Measurements from ENCODE around the gene UHRF1. TPM values are rescaled to one million over a fixed set of nuclear protein-coding genes. Genes with fewer than 3 reads are reported as not detected.
A peak's percentile ranks its signal among the peaks of the same experiment; 100 is the strongest.
"Not testable (repeated sequence)": the region's sequence is repeated elsewhere in the genome, so short reads cannot be mapped to it uniquely, and the experiment has no call there.

Gene UHRF1
- polyA plus RNA-seq, 1 donor = 30.7 TPM

DNA sequence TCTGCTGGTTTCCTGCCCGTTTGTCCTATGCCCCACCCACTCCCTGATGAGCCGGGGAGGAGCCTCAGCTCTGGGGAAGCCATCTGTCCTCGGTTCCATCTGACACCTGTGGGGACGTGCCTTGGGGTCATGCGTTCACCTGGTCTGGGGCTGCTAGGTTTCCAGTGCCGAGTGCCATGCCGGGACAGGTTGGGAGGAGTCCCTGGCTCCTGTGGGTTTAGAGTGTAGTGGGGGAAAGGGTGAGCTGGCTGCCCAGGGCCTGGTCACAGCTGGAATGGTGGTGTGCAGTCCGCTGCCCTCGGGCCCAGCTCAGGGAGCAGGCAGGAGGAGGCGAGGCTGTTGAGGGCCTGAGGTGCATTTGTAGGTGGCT, 62.1 kb downstream of the UHRF1 start:
- DNase-seq (ENCODE audit: low read depth) = no peak

DNA sequence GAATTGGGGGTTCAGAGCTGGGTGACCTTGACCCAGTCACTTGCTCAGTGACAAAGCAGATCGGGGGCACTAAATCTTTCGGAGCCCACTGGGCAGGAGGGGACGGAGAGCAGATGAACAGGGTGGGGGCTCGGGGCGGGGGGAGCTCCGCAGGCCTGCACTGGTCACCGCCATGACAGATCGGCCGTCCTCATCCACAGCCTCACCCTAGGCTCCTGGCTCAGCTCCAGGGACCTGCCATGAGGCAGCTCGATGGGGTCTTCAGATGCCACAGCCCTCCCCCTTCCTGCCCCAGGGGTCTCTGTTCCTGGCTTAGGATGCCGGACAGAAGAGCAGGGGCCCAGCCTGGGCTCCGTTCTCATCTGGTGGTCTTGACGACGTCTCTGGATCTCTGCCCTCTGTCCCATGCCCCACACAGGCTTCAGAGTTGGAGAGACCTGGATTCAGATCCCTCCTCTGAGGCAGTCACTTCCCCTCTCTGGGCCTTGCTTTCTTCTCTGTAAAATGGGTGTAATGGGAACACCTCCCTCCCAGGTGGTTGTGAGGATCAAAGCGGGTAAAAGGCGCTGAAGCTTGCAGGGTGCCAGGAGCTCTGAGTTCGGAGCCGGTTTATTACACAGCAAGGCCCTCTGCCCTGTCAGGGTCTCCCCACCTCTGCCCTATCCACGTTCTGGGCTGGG, 62.7 kb downstream of the UHRF1 start:
- no peak for DNase-seq (ENCODE audit: low read depth)

DNA sequence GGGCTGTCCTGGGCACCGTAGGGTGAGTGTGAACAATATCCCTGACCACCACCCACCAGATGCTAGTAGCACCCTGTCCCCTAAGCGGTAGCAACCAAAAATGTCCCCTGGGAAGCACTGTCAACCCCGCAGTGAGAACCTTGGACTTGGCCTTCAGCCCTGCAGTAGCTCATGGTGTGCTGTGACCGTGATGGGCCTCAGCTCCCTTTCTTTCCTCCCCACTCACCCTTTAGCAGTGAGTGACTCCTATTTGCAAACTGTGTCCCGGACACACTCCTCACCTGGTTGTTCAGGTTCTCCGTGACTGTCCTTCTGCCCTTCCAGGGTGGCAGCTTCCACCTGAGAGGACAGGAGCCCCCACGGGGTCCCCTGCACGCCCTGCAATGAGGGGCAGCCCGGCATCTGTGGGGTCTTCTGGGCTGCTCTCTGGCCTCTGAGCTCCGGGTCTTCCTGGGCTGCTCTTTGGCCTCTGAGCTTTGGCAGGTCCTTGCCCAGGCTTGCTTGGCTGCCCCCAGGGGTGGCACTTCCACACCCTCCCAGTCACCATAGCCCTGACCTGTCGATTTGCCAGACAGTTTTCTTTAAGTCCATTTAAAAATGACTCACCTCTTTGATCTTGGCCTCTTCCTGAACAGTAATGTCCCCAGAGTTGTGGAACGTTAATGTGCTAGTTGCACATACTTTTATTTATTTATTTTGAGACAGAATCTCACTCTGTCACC, 63.4 kb downstream of the UHRF1 start:
- DNase-seq (ENCODE audit: low read depth) = no peak

DNA sequence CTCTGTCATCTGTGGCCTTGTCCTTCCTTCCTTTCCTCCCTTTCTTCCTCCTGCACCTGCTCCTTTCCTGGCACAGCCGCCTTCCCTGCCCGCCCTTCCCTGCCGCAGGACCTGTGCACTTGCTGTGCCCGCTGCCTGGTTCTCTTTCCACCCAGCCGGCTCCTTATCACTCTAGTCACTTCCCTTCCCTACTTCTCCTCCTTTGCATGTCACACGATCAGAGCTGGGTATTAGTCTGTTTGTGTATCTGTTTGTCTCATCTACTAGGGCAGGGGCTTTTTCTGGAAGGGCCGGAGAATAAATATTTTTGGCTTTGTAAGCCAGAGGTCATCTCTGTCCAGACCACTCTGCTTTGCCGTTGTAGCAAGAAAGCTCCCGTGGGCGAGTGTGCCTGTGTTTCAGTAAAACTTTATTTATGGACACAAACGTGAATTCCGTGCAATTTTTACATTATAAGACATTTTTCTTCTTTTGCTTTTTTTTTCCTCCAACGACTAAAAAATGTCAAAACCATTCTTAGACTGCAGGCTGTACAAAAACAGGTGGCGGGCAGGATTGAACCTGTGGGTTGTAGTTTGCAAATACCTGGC, 65.7 kb downstream of the UHRF1 start:
- DNase-seq (ENCODE audit: low read depth) = no peak

DNA sequence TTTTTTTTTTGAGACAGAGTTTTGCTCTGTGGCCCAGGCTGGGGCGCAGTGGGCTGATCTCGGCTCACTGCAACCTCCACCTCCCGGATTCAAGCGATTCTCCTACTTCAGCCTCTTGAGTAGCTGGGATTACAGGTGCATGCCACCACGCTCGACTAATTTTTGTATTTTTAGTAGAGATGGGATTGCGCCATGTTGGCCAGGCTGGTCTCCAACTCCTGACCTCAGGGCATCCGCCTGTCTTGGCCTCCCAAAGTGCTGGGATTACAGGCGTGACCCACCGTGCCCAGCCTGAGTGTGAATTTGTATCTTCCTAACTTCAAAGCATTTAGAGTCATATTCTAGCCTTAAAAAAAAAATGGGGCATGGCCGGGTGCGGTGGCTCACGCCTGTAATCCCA, 66.3 kb downstream of the UHRF1 start:
- DNase-seq (ENCODE audit: low read depth) = not testable (repeated sequence)

DNA sequence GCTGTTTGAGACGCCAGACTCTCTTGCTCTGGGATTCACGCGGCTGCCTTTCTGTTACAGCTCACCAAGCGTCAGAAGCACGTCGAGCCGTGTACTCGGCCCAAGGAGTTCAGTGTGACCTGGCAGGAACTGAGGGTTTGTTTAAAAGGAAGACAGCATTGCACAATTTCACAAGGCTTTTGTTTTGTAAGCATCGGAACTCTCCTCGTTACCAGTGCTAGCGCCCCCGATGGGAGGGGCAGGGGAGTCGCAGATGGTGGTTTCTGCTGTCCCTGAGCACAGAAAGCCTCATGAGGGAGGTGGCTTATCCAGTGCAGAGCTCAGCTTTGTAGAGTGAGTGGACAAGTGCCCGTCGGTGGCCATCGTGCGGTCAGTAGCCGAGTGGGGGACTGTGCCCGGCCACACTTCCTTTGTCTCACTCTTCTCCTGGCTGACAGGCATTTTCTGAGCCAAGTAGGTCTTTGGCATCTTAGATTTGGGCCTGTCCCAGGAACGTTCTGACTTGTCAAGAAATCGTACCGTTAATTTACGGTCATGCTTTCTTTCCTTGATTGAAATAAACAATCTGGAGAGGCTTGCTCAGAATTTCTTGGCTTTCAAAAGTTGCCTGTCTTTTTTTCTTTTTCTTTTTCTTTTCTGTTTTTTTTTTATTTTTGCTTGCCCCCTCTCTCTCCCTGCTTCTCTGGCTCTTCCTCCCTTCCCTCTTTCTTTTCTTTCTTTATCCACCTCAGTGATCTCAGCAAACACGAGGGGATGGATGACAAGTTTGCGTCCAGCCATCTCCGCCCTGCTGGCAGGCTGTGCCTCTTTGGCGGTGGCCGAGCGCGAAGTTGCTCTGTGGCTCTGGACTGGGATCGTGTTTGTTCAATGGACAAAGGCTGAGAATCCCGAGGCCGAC, 67.3 kb downstream of the UHRF1 start:
- DNase-seq (ENCODE audit: low read depth) = peak; percentile 56

DNA sequence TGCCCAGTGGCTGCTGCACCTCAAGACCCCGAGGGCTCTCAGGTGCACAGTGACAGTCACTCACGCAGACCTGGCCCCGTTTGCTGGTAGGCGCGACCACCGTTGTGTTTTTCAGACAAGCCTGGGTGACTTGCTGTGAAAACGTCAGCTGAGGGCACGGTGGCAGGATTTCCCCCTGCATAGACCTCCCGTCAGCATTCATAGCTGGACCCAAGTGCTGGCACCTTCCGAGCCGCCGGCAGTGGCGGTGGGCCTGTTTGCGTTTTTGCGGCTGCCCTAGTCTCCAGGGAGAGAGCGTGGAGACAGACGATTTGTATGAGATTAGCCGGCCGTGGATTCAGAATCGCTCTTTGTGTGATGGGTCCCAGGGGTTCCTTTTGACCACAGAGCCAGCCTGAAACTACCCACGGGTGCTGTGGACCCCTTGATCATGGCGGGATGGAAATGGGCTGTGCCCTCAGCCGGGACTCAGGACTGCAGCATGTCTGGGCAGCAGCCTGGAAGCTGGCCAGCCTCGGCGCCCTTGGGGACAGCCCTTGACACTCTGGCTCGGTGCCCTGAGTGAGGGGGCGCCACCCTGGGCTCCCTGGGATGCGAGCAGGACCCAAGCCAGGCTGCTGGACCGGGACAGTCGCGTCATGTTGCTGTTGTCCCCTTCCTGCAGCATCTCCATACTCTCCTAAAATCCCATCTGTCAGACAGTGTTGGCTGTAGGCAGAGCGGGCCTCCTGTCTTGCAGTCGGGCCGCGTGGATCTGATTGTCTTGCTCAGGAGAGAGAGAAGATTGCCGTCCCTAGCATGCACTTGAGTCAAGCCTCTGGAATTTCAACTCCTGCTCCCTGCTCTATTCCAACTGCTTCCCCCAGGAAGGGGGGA, 68.2 kb downstream of the UHRF1 start:
- DNase-seq (ENCODE audit: low read depth) = no peak

DNA sequence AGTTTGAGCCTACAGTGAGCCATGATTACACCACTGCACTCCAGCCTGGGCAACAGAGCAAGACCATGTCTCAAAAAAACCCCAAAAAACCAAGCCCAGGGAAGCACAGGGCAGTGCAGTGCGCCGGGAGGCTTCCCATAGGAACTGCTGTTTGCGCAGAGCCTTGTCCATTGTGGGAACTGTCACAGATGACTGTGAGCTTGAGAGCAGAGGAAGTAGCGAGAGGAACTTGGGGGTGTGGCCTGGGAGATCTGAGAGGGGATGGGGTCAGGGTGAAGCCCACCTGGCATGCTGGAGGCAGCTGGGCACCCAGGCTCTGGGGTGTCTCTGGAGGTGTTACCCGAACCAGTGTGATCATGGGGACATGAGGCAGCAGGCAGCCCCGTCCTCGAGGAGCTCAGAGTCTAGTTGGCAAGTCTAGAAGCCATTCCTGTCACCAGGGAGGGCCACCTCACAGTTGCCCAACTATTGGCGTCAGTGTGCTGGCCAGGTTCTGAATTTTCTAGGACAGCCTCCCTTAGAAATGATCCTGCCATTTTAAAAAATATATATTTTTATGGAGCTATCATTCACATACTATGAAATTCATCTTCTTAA, 70.0 kb downstream of the UHRF1 start:
- DNase-seq (ENCODE audit: low read depth) = no peak

DNA sequence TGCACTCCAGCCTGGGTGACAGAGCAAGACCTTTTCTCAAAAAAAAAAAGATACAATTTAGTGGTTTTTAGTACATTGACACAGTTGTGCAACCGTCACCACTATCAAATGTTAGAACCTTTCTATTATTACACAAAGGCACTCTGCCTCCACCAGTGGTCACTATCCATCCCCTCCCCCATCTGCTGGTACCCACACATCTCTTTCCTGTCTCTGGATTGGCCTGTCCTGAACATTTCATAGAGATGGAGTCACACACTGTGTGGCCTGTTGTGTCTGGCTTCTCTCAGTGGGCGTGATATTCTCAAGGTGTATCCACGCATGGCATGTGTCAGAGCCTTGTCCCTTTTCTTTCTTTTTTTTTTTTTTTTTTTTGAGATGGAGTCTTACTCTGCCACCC, 70.8 kb downstream of the UHRF1 start:
- DNase-seq (ENCODE audit: low read depth) = no peak

DNA sequence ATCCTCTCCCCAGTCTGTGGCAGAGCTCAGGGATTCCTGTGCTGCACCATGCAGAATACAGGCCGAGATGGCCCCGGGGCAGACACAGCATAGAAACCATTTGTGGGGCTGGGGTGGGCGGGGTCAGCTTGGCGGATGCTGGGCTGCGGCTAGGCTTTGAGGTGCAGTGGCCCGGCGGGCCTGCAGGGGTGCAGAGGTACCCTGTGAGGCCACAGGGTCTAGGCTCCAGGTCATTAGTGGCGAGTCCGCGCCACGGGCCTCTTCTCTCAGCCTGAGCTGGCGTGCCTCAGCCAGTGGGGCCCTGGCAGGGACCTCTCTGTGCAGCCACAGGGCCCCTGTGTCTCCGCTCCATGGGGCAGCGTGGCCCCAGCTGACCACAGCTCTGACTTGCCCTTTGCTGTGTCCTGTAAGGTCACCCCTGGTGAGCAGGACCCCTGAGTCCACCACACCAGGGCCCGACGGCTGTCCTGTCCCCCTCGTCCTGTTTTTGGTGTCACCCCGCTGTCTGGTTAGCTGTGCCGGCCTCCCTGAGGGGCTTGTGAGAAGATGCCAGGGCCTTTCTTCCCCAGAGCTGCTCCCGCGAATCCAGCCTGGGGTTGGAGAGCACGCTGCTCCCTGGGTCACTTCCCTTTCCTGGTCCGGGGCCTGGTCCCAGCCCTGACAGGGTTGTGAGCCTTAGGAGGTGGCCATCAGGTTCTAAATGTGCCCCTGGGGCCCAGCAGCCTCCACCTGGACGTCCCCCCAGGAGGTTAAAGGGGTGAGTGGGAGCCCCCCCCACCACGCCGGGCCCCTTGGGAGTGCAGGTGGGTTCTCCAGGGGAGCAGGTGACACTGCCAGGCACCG, 71.8 kb downstream of the UHRF1 start:
- no peak for DNase-seq (ENCODE audit: low read depth)

DNA sequence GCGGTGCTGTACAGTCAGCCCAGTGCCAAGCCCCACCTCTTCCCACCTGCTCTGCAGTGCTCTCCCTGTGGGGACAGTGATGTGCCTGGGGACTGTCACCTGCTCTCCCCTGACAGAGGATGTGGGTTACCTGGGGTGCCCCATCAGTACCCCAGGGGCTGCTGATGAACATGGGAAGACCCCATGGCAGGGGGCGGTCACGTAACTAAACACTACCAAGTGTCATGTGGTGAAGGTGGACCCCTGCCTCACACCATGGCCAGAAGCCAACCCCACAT, 72.3 kb downstream of the UHRF1 start:
- no peak for DNase-seq (ENCODE audit: low read depth)

DNA sequence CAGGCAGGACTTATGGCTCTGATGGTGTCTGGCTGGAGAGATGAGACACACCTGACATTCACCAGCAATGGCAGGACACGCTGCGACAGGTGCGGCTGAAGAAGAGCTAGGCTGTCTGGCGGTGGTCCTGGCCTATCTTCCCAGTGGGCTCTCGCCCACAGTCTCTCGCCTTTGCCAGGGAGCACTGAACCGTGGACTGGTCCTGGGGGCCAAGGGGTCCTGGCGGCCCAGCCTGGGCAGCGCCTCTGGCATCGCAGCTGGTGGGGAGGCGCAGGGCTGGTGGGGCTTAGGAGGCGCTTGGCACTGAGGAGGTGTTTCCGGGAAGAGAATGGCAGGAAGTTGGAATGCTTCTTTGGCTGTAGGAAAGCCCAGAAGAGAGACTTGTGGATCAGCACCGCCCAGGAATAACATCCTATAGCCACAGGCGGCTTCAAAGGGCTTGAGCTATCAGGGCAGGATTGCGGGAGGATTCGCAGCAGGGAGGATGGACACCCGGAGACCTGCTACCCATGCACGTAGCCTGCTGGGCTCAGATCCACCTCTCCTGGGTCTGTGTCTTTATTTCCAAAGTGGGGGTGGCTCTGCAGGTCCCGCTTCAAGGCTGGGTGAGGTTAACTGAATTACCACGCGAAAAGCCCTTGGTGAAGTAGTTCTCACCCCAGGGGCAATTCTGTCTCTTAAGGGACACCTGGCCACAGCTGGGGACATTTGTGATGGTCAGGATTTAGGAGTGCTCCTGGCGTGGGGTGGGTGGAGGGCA, 74.2 kb downstream of the UHRF1 start:
- DNase-seq (ENCODE audit: low read depth) = no peak

DNA sequence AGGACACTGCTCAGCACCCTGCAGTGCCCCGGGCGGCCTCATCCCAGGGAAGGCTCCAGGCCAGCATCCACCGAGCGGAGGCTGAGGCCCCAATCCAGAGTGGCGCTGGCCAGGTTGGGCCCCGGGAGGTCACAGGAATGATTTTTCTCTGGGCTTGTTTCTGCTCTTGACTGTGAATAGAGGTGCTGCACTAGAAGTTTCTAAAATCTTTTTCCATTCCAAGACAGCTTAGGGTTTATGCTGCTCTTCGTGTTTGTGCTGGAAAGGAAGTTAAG, 74.7 kb downstream of the UHRF1 start:
- DNase-seq (ENCODE audit: low read depth) = no peak

DNA sequence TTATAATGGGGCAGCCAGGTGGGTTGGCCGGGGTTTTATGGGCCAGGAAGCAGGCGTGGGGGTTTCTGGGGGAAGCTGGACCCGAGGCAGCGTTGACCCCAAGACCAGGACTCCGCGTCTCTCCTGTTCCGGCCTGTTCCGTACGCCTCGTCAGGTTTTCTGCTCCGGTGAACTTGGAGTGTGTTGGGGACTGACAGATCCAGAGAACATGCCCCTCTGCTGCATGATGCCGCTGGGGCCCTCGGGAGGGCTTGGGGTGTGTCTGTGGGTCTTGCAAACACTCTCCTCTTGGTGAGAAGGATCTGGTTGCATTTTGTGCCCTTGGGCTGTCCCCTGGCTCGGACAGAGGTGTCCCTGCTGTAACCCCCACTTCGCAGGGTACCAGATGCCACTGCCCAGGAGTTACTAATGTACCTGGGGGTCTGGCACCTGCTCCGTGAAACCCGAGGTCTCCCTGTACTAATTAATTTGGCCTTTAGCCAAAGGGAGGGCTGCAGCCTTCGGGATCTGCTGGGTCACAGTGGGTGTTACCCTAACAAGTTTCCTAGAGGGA, 75.2 kb downstream of the UHRF1 start:
- no peak for DNase-seq (ENCODE audit: low read depth)

DNA sequence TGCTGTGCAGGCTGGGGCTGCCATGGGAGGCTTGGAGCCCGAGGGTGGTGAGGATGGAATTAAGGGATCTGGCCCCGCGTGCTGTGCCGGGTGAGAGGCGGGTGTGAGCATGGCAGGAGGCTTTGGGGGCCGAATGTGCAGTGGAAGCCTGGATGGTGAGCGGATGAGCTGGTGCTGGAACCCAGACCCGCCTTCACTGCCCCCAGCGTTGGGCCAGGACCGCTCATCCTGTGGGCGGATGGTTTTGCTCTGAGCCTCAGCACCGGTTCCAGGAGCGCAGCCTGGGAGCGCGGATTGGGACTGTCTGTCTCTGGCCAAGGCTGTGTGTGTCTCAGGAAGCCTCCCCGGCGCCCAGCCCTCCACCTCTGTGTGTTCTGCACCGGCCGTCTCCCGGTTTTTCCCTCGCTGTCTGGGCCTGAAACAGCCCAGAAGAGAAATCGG, 76.3 kb downstream of the UHRF1 start:
- DNase-seq (ENCODE audit: low read depth) = no peak

DNA sequence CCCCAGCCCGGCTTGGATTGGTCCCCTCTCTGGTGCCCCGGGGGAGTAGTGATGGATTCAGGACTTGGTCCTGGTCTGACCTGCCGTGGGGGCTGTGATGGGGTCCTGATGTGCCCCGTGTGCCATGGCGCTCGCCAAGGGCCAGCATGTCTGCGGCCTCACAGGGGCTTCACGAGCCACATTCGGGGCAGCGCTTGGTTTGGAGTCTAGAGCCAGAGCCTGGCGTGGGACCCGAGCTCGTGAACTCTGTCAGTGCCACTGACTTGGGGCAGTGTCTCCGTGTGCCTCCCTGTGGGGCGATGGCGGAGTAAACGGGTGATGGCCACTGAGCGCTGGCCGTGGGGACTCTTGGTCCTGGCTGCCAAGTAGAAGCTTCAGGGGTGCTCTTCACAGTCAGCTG, 76.8 kb downstream of the UHRF1 start:
- no peak for DNase-seq (ENCODE audit: low read depth)

DNA sequence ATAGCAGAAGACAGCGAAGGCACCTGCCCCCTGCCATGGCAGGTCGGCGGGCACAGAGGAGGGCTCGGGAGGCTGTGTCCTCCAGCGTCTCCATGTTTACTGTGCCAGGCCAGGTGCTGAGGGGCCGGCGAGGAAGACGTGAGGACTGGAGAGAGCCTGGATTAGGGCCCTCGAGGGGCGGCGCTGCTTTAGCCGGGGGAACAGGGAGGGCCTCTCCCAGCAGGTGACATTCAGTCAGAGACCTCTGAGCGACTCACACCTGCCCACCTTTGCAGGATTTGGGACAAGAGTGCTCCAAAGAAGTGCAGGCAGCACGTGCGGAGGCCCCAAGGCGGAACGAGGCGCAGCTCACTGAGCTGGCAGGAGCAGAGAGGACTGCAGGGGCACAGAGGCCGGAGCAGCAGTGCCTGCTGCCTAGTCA, 77.2 kb downstream of the UHRF1 start:
- DNase-seq (ENCODE audit: low read depth) = no peak

DNA sequence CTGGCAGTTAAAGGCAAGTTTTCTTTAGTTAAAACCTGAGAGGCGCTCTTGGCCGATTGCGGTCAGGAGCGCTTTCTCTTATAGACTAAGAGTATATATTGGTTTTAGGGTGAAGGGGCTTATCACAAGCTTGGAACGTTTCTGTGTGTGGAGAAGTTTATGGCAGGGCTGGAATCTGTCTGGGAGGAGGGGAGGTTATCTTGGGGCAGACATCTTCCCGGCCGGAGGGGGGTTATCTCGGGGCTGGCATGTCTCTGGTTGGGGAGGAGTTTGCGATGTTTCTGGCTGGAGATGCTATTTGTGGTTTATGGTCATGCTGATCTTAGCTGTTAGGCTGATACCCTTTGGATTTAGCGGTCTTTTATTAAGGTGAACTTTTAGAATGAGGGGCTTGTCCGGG, 78.0 kb downstream of the UHRF1 start:
- DNase-seq (ENCODE audit: low read depth) = no peak

DNA sequence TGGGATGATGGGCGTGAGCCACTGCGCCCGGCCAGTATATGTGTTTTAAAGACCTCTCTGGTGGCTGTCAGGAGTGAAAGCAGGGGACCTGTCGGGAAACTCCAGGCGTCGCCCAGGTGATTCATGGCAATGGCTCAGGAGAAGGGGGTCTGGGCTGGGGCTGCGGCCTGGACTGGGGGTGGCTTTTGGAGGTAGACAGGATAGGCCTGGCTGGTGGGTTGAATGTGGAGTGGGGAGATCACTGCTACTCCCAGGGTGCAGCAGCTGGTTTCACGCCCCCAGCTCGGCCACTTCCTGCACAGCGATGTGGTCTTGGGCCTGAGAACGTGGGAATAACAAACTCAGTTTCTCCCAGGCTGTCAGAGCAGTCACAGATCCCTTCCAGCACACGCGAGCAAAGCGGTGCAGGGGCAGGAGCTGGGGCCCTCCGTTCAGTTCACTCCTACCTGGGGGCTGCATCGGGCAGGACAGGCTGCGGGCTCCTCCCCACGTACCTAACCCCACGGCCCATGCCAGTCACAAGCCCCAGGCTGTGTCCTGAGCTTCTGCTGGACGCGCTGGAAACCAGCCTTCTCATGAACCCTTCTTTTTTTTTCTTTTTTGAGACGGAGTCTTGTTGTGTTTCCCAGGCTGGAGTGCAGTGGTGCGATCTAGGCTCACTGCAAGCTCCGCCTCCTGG, 78.5 kb downstream of the UHRF1 start:
- no peak for DNase-seq (ENCODE audit: low read depth)
